HK-2 (cell line): ENCODE measurements around the gene URB1.
"Not testable (repeated sequence)": the region's sequence is repeated elsewhere in the genome, so short reads cannot be mapped to it uniquely, and the experiment has no call there.

Experiments used
- DNase-seq: peaks from one replicate; pipeline ENCODE4 v3.0.0-alpha.2; 2018; ENCODE audit not compliant: unreplicated experiment

URB1 gene

GRCh38 chr21:32411350-32412161 is 18.7 kb upstream of the URB1 start:
- DNase-seq: no peak

GRCh38 chr21:32410916-32411315 is 18.1 kb upstream of the URB1 start:
- DNase-seq: no peak

- DNase-seq: no peak
Observed at GRCh38 chr21:32410291-32410690, 17.5 kb upstream of the URB1 start.

- DNase-seq: no peak
Observed at GRCh38 chr21:32406405-32406804, 13.6 kb upstream of the URB1 start.

- DNase-seq: peak; percentile 18
Observed at GRCh38 chr21:32403201-32403777, 10.5 kb upstream of the URB1 start.

- DNase-seq: no peak
Observed at GRCh38 chr21:32393677-32394001, 827 bp upstream of the URB1 start.

GRCh38 chr21:32392299-32392879 is 423 bp downstream of the URB1 start:
- DNase-seq: peak; percentile 14

- no peak for DNase-seq
Observed at GRCh38 chr21:32391755-32392154, 1.1 kb downstream of the URB1 start.

GRCh38 chr21:32390537-32391224 is 2.1 kb downstream of the URB1 start:
- not testable (repeated sequence) for DNase-seq

GRCh38 chr21:32389337-32390015 is 3.3 kb downstream of the URB1 start:
- no peak for DNase-seq

- no peak for DNase-seq
Observed at GRCh38 chr21:32388306-32388705, 4.5 kb downstream of the URB1 start.

- DNase-seq: no peak
Observed at GRCh38 chr21:32387151-32387550, 5.7 kb downstream of the URB1 start.

- no peak for DNase-seq
Observed at GRCh38 chr21:32386195-32386870, 6.5 kb downstream of the URB1 start.

GRCh38 chr21:32383812-32384211 is 9.0 kb downstream of the URB1 start:
- no peak for DNase-seq

GRCh38 chr21:32382108-32382644 is 10.6 kb downstream of the URB1 start:
- no peak for DNase-seq

GRCh38 chr21:32381571-32381970 is 11.2 kb downstream of the URB1 start:
- no peak for DNase-seq

GRCh38 chr21:32380940-32381339 is 11.9 kb downstream of the URB1 start:
- DNase-seq: no peak

GRCh38 chr21:32378956-32379355 is 13.9 kb downstream of the URB1 start:
- DNase-seq: no peak

GRCh38 chr21:32377991-32378390 is 14.8 kb downstream of the URB1 start:
- DNase-seq: no peak

- DNase-seq: no peak
Observed at GRCh38 chr21:32377506-32377905, 15.3 kb downstream of the URB1 start.

- no peak for DNase-seq
Observed at GRCh38 chr21:32372755-32373154, 20.1 kb downstream of the URB1 start.
